HG03095 (cell line): Measurements from ENCODE around the gene NOSIP.

Experiments
- ATAC-seq: cut with Tn5 transposase; IDR thresholded peaks from one replicate; pipeline ENCODE4 v1.9.1; 2021; ENCODE audit warnings: moderate library complexity; ENCODE audit not compliant: unreplicated experiment

The NOSIP gene

GRCh38 chr19:49514151-49514550 is 66.2 kb downstream of the NOSIP start:
- no peak for ATAC-seq

- no peak for ATAC-seq
Measured at GRCh38 chr19:49513746-49514118, 66.6 kb downstream of the NOSIP start.

DNA sequence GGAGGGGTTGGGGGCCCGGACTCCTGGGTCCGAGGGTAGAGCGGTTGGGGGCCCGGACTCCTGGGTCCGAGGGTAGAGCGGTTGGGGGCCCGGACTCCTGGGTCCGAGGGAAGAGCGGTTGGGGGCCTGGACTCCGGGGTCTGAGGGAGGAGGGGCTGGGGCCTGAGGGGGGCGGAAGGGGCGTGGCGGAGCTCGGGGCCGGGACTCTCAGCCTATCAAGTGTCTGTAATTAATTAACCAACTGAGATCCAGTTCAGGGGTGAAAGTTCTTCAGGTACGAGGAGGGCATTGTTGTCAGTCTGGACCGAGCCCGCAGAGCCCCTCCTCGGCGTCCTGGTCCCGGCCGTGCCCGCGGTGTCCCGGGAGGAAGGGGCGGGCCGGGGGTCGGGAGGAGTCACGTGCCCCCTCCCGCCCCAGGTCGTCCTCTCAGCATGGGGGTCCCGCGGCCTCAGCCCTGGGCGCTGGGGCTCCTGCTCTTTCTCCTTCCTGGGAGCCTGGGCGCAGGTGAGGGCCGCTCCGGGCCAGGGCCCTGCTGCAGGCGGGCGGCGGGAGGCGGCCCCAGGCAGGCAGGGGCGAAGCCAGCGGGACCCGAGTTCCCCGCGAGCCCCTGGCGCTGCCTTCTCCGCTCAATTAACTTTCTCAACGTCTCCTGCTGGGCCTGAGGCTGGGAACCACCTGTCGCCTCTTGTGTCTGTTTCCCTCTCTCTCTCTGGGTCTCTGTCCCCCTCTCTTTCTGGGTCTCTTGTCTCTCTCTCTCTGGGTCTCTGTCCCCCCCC is 67.2 kb downstream of the NOSIP start:
- no peak for ATAC-seq

DNA sequence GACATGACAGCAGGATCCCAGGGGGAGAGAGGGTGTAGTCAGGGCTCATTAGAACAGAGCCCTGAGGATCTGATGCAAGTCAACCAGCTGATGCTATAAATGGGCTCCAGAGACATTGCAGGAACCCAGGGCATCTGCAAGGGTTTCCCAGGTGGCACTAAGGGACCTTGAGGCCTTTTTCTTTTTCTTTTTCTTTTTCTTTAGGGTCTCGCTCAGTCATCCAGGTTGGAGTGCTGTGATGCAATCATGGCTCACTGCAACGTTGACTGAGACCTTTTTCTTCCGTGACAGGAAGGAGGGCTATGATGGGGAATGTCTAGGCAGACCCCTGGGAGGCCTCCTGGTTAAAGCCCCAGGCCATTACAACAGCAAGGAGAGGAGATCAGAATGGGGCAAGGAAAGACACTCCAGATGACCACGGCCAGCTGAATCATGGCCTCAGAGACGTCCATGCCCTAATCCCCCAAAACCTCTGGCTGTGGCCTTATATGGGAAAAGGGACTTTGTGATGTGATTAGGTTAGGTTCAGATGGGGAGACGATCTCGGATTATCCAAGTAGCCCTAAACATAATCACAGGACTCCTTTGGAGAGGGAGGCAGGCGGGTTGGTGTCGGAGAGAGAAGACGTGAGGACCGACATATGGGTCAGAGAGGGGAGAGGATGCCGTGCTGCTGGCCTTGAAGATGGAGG is 72.4 kb downstream of the NOSIP start:
- no peak for ATAC-seq

DNA sequence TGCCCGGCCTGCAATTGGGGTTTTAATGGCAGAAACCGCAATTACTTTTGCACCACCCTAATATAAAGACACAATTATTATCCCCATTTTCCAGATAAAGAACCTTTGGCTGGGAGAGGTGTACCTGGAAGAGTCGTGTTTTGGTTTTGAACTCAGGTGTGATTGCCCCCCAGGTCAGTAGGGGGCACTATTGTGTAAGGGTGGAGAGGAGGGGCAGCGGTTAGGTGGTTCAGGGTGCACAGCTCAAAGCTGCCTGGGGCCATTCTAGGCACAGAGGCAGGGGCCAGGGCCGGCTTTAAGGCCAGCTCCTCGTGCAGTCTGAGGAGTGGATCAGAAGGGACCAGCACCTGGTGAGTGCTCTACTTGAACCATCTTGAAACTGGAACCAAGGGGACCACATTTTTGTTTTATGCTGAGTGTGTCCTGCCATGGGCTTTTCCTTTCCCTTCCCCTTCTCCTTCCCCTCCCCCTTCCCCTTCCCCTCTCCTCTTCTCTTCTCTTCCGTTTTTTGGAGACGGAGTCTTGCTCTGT is 73.7 kb downstream of the NOSIP start:
- ATAC-seq = no peak
